HG03575 (cell line): ENCODE results near the gene RPL6.
"Not testable (repeated sequence)": the region's sequence is repeated elsewhere in the genome, so short reads cannot be mapped to it uniquely, and the experiment has no call there.

Experiments used
- ATAC-seq: cut with Tn5 transposase; IDR thresholded peaks from one replicate; pipeline ENCODE4 v1.9.1; 2021; ENCODE audit not compliant: unreplicated experiment, insufficient number of reproducible peaks, low FRiP score; ENCODE audit errors: extremely low read depth

RPL6 gene

GRCh38 chr12:112409064-112409905 is at the start of gene RPL6:
RPL6 (minus strand) TSS chr12:112409605; CDS start chr12:112408656, 949 bp downstream.
- no peak for ATAC-seq

GRCh38 chr12:112458751-112459150 is 49.3 kb upstream of the RPL6 start:
- no peak for ATAC-seq

DNA sequence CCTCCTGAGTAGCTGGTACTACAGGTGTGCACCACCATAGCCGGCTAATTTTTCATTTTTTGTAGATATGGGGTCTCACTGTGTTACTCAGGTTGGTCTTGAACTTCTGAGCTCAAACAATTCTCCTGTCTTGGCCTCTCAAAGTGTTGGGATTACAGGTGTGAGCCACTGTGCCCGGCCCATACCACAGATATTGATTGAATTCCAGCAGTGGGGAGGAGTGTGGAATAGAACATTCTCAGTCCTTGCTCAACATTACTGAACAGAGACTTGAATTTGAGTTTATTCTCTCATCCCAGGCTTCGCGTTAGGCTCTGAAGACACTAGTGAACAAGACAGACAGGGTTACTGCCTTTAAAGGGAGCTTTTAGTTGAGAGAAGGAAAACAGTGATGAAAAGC is 48.9 kb upstream of the RPL6 start:
- no peak for ATAC-seq

DNA sequence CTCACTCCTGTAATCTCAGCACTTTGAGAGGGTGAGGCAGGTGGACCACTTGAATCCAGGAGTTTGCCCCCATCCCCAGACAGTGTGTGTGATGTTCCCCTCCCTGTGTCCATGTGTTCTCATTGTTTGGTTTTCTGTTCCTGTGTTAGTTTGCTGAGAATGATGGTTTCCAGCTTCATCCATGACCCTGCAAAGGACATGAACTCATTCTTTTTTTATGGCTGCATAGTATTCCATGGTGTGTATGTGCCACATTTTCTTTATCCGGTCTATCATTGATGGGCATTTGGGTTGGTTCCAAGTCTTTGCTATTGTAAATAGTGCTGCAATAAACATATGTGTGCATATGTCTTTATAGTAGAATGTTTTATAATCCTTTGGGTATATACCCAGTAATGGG is 47.7 kb upstream of the RPL6 start:
- not testable (repeated sequence) for ATAC-seq

GRCh38 chr12:112456029-112456428 is 46.6 kb upstream of the RPL6 start:
- ATAC-seq = no peak

GRCh38 chr12:112450725-112451124 is 41.3 kb upstream of the RPL6 start:
- no peak for ATAC-seq

DNA sequence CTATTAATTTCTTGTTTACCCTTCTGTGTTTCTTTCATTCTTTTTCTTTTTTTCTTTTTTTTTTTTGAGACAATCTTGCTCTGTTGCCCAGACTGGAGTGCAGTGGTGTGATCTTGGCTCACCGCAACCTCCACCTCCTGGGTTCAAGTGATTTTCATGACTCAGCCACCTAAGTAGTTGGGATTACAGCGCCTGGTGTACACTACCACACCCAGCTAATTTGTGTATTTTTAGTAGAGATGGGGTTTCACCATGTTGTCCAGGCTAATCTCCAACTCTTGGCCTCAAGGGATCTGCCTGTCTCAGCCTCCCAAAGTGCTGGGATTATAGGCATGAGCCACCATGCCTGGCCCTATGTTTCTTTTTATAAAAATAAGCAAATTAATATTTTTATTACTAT is 38.8 kb upstream of the RPL6 start:
- ATAC-seq = not testable (repeated sequence)

GRCh38 chr12:112447106-112447505 is 37.7 kb upstream of the RPL6 start:
- ATAC-seq = no peak

GRCh38 chr12:112446008-112446725 is 36.8 kb upstream of the RPL6 start:
- no peak for ATAC-seq

DNA sequence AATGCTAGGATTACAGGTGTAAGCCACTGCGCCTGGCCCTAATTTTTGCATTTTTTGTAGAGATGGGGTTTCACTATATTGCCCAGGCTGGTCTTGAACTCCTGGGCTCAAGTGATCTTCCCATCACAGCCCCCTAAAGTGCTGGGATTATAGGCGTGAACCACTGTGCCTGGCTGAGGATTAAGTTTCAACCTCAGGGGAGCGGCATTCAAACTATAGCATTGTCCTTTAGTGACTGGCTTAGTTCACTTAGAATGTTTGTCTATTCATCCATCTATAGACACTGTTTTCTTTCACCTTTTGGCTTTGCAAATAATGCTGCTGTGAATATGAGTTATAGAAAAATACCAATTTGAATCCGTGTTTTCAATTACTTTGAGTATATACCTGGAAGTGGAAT is 34.5 kb upstream of the RPL6 start:
- no peak for ATAC-seq

- ATAC-seq = not testable (repeated sequence)
Measured at GRCh38 chr12:112440653-112441052, 31.2 kb upstream of the RPL6 start.

GRCh38 chr12:112439769-112440168 is 30.4 kb upstream of the RPL6 start:
- ATAC-seq = no peak

DNA sequence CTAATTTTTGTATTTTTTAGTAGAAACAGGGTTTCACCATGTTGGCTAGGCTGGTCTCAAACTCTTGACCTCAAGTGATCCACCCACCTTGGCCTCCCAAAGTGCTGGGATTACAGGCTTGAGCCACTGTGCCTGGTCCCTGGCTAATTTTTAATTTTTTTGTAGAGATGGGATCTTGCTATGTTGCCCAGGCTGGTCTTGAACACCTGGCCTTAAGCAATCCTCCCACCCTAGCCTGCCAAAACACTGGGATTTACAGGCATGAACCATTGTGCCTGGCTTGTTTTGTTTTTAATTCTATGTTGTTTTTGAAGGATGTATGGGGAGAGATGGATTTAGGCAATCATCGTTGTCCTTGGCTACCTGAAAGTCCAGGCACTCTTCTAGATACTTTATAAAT is 29.2 kb upstream of the RPL6 start:
- ATAC-seq = not testable (repeated sequence)

- ATAC-seq = no peak
Measured at GRCh38 chr12:112433551-112433950, 24.1 kb upstream of the RPL6 start.

- ATAC-seq = no peak
Measured at GRCh38 chr12:112431965-112432364, 22.6 kb upstream of the RPL6 start.

DNA sequence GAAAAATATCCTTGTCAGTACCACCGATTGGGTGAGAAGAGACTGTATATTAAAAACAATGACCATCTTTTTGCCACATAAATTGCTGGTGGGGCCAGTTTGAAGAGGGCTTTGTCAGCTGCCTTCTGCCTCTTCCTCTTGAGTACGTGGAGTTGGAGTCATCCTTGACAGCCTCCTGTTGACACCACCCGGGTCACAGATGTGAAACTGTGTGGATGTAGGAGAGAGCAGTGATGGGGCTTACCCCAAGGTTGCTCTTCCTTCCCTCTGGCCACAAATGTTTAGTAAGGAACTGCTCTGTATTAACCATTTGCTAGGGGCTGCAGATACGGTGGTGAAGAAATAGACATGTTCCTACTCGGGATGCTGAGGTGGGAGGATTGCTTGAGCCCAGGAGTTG is 21.5 kb upstream of the RPL6 start:
- no peak for ATAC-seq

DNA sequence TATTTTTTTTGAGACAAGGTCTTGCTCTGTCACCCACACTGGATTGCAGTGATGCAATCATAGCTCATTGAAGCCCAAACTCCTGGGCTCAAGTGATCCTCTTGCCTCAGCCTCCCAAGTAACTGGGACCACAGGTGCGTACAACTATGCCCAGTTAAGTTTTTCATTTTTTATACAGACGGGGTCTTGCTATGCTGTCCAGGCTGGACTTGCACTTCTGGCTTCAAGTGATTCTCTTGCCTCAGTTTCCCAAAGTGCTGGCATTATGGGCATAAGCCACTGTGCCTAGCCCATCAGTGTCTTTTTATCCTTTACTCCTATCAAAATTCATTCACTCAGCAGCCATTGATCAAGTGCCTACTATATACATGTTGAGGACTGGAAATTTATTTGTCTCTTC is 18.4 kb upstream of the RPL6 start:
- ATAC-seq = no peak

- ATAC-seq = no peak
Measured at GRCh38 chr12:112425582-112426382, 16.4 kb upstream of the RPL6 start.

DNA sequence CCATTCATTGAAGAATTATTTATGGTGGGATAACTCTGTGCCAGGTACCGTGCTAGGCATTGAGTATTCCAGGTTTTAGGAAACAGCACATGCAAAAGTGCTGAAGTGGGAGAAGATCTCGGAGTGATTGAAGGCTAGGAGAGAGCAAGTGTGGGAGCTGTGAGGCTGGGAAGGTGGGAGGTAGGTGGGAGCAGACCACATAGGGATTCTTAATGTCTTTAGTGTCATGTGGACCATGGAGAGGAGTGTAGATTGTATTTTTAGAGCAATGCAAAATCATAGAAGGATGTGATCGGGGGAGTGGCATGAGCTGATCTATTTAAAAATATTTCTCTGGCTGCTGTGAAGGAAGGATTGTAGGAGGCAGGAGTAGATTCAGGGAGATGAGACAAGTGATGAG is 14.7 kb upstream of the RPL6 start:
- no peak for ATAC-seq

DNA sequence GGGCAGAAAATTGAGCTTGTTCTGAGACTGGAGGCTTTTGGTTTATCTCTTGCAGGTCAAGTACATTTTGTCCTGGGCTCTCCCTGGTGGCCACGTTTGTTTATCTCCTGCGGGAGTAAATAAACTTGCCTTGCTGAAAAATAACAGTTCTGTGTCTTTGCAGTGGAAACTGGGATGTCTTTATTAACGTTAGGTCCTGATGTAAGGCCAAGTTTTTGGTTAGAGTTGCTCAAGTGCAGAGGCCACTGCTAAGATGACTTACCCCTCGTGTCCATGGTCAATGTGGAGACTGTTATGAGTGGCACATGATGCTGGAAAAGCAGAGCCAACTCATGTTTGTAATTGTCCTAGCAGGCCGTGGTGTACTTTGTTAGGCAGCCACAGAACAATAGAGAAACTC is 13.1 kb upstream of the RPL6 start:
- no peak for ATAC-seq
